NCI-H128 (cell line): ENCODE data around the gene SESN3.
"Not testable (repeated sequence)": the region's sequence is repeated elsewhere in the genome, so short reads cannot be mapped to it uniquely, and the experiment has no call there.

Experiments used
- DNase-seq: peaks from one replicate; lab custom pipeline; 2025; ENCODE audit not compliant: unreplicated experiment; lab: John Stamatoyannopoulos, UW

Gene SESN3

DNA sequence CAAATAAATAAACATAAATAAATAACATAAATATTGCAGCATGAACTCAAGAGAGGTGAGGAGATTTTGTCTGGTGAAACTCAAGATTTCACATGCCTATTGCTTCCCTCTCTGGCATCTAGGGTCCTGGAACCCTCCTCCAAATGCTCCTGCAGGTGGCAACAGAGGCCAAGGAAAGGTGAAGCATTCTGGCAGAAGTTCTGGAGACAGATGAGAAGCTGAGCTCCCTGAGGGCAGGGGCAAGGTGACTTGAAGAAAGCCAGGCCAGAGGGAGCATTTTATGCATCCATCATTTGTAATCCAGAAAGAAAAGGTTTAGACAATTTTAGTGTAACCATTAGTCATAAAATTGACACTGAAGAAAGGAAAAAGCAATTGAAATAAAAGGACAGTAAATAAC lies 76.5 kb downstream of the SESN3 start:
- DNase-seq, result peak; percentile 51

GRCh38 chr11:95153857-95154246 lies 77.2 kb downstream of the SESN3 start:
- DNase-seq, result no peak

- no peak for DNase-seq
Observed at GRCh38 chr11:95152876-95153856, 77.8 kb downstream of the SESN3 start.

- DNase-seq, result peak; percentile 78
Observed at GRCh38 chr11:95150956-95151684, 79.9 kb downstream of the SESN3 start.

DNA sequence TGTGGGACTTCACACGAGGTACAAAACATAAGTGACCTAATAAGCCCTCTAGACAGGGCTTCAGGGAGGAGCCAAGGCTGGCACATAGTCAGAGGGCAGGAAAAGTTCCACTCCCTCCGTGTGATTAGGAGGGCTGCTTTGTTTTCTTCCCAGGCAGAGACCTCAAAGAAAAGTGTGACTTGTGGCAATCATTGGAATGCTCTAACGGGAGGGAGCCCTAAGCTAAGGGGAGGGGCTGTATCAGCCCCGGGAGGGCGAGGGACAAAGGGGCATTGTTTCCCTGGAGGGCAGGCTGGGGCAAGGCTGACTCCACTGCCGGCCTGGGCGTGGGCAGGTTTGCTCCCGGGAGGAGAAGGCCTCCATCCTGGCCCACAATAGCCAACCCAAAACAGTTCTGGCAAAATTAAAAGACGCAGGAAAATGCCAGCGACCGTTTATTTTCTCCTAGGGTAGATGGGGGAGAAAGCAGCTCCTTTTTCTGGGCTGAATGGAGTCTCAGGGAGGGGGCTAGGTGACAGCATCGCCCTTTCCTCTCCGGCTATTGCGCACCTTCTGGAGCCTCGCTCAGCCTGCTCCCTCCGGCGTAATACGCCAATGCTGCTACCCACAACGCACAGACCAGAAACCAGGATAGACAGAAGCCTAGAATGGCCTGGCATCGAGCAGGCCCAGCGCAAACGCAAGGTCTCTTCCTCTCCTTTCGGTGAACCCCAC lies 81.2 kb downstream of the SESN3 start:
- no peak for DNase-seq

DNA sequence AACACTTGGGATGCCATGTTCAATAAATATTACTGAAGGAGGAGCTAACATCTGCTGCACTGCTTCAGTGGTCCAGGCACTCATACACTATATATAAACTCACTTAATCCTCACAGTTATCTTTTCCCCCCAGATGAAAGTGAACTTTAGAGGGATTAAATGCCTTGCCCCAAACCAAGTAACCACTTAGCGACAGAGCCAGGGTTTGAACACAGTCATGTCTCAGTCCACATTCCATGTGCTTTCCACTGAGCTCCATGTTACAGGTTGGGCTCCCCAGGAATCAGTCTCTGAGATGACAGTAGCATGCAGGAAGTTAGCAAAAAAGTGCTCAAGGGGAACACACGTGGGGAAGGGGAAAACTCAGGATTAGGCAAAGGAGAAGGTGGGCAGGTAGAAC lies 82.1 kb downstream of the SESN3 start:
- no peak for DNase-seq

DNA sequence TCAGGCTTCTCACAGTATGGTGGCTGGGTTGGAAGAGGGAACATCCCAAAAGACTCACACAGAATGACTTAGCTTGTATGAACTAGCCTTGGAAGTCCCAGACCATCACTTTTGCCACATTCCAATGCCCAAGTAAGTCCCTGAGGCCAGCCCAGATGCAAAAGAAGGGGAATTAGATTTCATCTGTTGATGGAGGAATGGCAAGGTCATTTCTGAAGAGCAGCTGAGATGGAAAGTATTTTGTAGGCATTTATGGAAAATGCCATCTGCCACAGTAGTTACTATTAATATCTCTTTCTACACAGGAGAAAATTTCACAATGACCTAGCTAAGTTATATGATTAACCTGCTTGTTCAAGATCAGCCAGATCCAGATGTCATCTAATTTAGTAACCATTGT lies 82.6 kb downstream of the SESN3 start:
- DNase-seq, result no peak

DNA sequence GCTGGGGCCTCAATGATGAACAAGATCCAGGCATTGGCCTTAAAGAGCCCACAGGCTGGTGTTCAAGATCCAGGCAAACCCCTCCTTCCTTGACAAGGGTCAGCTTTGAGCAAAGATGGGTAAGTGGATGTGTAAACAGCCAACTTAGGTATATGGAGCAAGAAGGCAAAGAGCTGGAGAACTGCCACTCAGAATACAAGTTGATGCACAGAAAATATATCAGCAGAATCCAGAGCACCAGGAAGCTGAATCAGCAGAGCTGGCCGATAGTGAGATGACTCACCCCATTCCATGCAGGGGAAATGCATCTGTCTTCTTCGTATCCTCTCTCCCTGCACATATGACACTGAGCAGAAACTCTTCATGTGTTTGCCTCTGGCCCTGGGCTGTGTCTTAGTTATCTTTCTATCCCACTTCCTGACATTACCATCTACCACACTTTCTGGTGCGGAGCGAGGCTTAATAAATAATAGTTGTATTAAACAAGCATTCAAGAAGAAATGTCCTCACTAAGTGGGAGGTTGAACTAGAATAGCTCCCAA lies 83.6 kb downstream of the SESN3 start:
- DNase-seq, result no peak

GRCh38 chr11:95145430-95146060 lies 85.5 kb downstream of the SESN3 start:
- no peak for DNase-seq

DNA sequence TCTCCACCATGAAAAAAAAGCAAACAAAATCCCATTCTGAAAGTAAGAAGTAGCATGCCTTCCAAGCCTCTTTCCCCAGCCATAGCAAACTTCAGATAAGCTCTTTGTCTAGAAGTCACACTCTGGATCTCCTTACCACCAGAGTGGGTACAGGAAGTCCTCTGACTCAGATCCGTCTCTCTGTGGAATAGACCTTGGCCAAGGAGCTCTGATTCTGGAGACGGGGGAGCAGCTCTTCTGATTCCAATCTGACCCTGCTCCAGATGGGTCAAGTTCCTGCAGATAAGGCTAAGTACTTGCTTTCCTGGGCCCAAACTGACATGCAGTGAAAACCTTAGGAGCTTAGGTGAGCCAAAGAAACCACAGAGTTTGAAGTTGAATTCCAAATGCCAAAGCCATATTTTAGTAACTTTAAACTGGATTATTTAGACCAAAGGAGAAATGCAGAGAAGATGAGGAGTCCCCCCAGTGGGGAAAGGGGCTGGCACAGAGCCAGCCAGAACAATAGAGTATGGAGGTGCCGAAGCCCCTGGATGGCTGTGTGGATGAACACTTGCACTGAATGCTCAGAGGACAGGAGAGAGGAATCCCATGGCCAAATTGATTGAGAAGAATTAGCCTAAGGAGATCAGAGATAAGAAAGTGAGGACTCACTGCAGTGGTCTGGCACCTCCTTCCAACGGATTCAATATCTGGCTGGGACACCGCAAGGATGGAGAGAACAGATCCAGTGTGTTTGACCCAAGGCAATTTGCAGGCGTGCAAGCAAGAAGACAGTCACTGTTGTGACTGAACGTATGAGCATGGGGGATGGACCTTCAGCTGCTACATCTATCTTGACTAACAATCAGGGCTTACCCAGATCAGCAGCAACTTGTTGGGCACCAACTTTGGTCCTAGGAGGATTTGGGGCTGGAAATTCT lies 86.4 kb downstream of the SESN3 start:
- DNase-seq, result no peak

GRCh38 chr11:95143106-95143681 lies 87.8 kb downstream of the SESN3 start:
- DNase-seq, result no peak

- no peak for DNase-seq
Observed at GRCh38 chr11:95142431-95142830, 88.6 kb downstream of the SESN3 start.

- DNase-seq, result no peak
Observed at GRCh38 chr11:95140397-95141033, 90.5 kb downstream of the SESN3 start.

GRCh38 chr11:95138448-95138847 lies 92.6 kb downstream of the SESN3 start:
- no peak for DNase-seq

DNA sequence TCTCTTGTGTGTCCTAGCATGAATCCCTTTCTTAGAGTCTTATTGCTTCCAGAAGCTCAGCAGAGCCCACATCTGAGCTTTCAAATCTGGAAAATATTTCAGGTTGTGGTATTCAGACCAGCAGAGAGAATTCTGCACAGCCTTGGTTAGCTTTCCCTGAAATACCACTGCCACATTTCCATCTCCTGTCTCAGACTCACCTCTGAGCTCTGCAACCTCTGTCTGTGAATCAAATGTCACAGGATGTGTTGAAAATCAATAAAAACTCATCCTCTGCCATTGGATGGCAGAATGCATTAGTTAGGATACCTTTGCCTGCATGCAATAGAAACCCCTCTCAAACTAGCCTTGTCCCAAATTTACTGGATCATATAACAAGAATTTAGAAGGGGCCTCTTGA lies 93.7 kb downstream of the SESN3 start:
- DNase-seq, result no peak

DNA sequence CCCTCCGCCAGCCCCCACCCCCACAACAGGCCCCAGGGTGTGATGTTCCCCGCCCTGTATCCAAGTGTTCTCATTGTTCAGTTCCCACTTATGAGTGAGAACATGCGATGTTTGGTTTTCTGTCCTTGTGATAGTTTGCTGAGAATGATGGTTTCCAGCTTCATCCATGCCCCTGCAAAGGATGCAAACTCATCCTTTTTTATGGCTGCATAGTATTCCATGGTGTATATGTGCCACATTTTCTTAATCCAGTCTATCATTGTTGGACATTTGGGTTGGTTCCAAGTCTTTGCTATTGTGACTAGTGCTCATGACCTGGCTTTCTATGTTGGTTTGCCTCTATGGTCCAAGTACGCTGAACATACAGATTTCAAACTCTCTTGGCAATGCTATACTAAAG lies 94.3 kb downstream of the SESN3 start:
- not testable (repeated sequence) for DNase-seq

DNA sequence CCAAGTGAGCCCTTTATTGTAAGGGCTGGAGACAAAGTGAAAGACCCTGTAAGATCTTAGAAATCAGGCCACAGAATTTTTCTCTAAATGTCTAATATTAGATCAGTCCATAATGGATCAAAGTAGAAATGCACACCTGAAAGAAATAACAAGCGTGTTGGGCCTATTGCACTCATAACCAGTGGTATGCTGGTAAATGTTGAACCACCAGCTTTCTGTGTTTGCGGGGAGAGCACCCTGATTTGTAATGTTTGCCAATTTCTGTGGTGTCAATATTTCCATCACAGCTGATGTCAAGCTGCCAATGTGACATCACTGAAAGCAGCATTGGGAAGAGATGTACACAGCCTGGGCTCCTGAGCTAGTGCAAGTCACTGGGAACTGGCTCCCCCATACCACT lies 95.1 kb downstream of the SESN3 start:
- no peak for DNase-seq

DNA sequence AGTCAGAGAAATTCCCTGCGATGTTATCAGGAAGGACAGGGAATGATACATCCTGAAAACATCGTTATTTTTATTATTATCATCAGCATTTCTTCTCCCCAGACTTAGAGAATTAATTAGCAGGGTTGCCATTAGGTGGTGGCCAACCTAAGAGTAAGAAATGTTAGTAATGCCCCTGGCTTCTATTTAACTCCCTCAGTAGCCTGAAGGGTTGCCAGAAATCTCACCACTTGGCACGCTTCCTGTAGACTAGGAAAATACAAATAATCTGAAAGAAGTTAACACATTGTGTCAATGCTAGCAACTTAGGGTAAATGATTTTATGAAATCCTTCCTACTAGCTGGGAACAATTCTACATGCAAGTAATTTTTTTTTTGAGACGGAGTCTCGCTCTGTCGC lies 95.8 kb downstream of the SESN3 start:
- DNase-seq, result no peak

- no peak for DNase-seq
Observed at GRCh38 chr11:95134491-95134890, 96.5 kb downstream of the SESN3 start.
